CD4-positive, alpha-beta T cell treated with Interleukin-15 for 4 hours (primary cell): ENCODE data around the gene CES4A.
"Not testable (repeated sequence)": the region's sequence is repeated elsewhere in the genome, so short reads cannot be mapped to it uniquely, and the experiment has no call there.

Experiments used
- DNase-seq: peaks from one replicate; pipeline ENCODE4 v3.0.0-alpha.2; 2020; ENCODE audit warnings: low spot score

Gene CES4A

DNA sequence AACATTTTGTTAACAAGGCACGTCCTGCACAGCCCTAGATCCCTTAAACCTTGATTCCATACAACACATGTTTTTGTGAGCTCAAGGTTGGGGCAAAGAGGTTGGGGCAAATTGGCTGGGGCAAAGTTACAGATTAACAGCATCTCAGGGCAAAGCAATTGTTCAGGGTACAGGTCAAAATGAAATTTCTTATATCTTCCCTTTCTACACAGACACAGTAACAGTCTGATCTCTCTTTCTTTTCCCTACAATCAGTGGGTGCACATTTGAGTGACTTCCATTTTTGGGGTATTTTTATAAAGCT lies 32.3 kb upstream of the CES4A start:
- DNase-seq: not testable (repeated sequence)

DNA sequence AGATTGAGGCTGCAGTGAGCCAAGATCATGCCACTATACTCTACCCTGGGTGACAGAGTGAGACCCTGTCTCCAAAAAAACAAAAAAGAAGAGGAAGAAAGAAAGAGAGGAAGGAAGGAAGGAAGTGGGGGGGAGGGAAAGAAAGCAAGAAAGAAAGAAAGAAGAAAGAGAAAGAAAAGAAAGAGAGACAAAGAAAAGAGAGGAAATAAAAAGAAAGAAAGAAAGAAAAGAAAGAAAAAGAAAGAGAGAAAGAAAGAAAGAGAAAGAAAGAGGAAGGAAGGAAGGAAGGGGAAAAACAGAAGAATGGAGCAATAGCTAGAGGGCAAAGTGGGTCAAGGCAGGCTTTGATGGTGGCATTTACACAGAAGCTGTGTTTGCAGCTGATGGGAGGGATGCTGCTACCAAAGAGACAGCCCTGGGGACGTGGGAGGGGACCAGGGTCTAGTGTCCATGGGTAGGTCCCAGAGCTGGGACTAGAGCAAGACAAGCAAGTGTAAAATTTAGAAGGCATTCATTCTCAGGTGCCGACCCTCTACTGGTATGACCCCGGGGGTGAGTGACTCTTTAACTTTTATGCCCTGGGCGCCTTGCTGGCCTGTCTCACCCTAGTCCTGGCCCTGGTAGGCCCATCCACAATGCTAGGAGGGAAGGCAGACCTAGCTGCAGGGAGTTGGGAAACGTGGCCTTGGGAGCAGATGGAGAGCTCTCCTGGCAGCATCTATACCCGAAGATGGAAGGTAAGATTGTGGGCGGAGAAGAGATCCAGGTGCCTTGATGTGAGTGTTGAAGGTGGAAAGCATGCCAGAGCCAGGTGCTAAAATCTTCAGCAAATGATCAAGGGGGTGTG lies 29.3 kb upstream of the CES4A start:
- DNase-seq: no peak

DNA sequence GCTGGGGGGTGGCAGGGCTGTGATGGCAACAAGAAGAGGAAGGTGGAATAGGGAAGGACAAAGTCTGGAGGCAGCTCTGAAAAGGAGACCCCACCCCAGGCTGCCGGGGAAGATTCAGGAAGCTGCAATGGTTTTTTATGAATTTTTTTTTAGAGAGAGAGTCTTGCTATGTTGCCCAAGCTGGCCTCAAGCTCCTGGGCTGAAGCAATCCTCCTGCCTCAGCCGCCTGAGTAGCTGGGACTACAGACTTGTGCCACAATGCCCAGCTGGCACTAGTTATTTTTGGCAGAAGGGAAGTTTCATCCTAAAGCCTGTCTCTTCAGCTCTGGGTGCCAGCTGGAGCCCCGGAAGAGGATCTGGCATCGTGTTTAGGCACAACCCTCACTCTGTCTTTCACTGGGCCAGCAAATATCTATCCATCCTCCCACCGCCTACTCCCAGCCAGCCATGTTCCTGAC lies 28.7 kb upstream of the CES4A start:
- no peak for DNase-seq

DNA sequence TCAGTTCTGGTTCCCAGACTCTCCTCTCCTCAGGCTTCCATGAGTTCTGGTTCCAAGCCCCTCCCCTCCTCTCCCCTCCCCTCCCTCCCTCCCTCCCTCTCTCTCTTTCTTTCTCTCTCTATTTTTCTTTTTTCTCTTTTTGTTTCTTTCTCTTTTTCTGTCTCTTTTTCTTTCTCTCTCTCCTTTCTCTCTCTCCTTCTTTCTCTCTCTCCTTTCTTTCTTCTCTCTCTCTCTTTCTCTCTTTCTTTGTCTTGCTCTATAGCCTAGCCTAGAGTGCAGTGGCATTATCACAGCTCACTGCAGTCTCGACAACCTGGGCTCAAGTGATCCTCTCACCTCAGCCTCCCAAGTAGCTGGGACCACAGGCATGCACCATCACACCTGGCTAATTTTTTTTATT lies 28.1 kb upstream of the CES4A start:
- no peak for DNase-seq

DNA sequence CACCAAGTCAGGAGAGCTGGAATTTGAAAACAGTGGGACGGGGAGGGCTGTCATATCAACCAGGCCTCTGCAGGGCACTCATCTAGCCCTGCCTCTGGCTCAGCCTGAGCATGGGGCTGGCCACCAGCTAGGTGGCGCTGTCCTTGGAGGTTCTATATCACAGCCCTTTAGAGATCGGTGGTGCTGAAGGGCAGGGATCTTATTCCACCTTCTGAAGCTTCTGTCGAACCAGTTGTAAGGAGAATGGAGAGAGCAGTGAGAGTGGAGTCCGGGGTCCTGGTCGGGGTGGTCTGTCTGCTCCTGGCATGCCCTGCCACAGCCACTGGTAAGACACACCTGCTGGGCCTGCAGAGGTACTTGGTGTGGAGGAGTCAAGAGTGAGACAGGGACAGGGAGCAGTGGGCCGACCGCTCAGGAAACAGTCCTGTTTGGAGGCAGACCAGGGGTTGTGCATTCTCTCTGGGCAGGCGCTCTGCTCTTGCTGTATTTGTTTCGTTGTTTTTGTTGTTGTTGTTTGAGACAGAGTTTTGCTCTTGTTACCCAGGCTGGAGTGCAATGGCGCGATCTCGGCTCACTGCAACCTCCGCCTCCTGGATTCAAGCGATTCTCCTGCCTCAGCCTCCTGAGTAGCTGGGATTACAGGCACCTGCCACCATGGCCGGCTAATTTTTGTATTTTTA lies 27.2 kb upstream of the CES4A start, which contains the start of gene CES3:
Gene CES3 (plus strand): TSS at position 202 of the 680 bp plus-strand sequence. CDS start 42 bp downstream, at position 244.
- peak; percentile 61 for DNase-seq

DNA sequence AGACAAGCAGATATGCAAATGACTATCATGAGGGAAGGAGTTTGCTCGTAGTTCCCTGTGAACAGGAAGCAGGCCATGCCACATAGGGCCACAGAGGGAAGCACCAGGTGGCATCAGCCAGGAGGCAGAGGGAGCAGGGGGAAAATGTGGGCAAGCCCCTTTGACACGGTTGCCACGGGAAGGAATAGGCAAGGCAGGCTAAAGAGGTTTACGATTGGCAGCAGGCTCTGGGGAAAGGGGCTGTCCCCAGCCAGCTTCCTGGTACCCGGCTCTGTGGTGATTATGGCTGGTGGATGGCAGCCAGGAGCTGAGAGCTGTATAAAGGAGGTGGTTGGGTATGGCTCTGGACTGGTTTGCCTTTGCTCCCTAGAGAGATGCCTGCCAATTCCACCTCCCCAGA lies 26.5 kb upstream of the CES4A start:
- DNase-seq: no peak

DNA sequence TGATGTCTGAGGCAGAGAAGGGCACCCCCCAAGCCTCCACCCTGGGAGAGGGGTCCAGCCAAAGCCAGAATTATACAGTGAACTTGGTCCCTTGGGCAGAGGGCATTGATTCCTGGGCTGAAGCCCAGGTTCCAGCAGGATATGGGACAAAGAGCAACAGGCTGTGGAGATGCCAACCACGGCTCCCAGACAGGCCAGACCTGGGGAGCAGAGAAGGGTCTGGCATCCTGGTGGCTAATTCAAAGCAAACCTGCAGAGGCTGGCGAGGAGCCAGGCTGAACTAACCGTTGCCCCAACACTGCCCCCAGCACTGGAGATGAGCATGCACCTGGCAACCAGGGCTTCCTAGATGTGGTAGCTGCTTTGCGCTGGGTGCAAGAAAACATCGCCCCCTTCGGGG lies 24.3 kb upstream of the CES4A start:
- DNase-seq: no peak

DNA sequence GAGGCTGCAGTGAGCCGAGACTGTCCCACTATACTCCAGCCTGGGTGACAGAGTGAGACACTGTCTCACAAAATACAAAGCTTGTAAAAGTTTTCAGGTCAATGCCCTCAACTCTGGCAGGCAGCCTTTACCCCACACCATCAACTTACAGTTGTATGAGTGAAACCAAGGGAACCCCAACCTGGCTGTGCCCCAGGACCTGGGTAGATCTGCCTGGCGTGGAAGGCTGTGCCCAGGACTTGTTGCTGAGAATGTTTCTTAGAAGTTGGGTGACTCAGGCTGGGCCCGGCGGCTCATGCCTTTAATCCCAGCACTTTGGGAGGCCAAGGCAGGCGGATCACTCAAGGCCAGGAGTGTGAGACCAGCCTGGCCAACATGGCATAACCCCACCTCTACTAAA lies 19.5 kb upstream of the CES4A start:
- DNase-seq: no peak

DNA sequence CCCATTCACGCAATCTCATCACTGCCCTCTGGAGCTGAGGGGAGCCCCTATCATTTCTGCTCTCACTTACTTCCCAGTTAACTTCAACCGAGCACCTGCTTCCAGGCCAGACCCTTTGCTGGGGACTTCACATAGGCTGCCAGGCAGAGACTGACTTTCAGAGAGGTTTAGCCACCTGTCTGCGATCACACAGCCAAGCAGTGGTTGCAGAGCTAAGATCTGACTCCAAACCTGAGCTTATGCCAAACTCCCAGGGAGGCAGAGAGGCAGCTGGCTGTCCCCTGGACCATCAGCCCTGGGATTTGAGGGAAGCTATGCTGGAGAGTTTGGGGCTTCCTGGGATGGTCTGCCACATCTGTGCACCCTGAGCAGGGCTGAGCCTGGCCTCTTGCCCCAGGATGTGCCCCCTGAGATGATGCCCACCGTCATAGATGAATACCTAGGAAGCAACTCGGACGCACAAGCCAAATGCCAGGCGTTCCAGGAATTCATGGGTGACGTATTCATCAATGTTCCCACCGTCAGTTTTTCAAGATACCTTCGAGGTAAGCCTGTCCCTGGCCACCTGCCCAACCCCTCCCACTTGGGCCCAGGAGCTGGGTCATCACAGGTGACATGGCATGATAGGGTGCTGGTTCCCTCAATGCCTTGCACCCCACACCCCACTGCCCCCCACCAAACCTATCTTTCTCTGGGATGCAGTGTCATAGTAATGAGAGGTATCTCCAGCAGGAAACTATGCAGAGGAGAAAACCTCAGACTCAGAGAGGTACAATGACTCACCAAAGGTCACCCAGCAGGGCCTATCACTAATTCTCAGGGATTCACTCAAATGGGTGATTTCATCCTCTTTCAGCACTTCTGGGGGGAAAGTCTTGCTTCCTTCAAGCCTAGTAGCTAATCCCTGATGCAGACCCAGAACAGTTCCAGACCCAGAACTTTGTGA lies 17.3 kb upstream of the CES4A start:
- no peak for DNase-seq

DNA sequence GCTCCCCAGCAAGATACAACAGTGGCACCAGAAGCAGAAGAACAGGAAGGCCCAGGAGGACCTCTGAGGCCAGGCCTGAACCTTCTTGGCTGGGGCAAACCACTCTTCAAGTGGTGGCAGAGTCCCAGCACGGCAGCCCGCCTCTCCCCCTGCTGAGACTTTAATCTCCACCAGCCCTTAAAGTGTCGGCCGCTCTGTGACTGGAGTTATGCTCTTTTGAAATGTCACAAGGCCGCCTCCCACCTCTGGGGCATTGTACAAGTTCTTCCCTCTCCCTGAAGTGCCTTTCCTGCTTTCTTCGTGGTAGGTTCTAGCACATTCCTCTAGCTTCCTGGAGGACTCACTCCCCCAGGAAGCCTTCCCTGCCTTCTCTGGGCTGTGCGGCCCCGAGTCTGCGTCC lies 15.4 kb upstream of the CES4A start:
- no peak for DNase-seq

DNA sequence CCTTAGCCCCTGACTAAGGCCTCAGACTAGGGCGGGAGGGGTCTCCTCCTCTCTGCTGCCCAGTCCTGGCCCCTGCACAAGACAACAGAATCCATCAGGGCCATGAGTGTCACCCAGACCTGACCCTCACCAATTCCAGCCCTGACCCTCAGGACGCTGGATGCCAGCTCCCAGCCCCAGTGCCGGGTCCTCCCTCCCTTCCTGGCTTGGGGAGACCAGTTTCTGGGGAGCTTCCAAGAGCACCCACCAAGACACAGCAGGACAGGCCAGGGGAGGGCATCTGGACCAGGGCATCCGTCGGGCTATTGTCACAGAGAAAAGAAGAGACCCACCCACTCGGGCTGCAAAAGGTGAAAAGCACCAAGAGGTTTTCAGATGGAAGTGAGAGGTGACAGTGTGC lies 14.7 kb upstream of the CES4A start:
- DNase-seq: no peak

DNA sequence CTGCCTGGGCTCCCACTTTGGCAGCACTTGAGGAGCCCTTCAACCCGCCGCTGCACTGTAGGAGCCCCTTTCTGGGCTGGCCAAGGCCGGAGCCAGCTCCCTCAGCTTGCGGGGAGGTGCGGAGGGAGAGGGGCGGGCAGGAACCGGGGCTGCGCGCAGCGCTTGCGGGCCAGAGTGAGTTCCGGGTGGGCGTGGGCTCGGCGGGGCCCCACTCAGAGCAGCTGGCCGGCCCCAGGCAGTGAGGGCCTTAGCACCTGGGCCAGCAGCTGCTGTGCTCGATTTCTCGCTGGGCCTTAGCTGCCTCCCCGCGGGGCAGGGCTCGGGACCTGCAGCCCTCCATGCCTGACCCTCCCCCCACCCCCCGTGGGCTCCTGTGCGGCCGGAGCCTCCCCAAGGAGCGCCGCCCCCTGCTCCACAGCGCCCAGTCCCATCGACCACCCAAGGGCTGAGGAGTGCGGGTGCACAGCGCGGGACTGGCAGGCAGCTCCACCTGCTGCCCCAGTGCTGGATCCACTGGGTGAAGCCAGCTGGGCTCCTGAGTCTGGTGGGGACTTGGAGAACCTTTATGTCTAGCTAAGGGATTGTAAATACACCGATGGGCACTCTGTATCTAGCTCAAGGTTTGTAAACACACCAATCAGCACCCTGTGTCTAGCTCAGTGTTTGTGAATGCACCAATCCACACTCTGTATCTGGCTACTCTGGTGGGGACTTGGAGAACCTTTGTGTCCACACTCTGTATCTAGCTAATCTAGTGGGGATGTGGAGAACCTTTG lies 14.0 kb upstream of the CES4A start:
- DNase-seq: not testable (repeated sequence)

DNA sequence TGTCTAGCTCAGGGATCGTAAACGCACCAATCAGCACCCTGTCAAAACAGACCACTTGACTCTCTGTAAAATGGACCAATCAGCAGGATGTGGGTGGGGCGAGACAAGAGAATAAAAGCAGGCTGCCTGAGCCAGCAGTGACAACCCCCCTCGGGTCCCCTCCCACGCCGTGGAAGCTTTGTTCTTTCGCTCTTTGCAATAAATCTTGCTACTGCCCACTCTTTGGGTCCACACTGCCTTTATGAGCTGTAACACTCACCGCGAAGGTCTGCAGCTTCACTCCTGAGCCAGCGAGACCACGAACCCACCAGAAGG lies 13.5 kb upstream of the CES4A start:
- peak; percentile 54 for DNase-seq

DNA sequence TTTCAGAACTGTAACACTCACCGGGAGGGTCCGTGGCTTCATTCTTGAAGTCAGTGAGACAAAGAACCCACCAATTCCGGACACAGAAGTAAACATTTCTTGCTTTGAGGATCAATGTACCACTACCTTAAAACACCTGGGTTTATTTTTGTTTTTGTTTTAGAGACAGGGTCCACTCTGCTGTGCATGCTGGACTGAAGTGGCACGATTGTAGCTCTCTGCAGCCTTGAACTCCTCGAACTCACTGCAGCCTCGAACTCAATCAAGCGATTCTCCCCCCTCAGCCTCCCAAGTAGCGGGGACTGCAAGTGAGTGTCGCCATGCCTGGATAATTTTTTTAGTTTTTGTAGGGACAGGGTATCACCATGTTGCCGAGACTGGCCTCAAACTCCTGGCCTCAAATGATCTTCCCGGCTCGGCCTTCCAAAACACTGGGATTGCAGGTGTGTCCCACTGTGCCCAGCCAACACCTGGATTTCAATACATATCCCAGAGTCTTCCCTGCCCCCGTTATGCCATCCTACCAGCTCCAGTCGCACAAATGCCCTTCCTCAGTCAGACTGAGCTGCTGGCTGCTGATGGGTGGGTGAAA lies 13.0 kb upstream of the CES4A start:
- DNase-seq: no peak

DNA sequence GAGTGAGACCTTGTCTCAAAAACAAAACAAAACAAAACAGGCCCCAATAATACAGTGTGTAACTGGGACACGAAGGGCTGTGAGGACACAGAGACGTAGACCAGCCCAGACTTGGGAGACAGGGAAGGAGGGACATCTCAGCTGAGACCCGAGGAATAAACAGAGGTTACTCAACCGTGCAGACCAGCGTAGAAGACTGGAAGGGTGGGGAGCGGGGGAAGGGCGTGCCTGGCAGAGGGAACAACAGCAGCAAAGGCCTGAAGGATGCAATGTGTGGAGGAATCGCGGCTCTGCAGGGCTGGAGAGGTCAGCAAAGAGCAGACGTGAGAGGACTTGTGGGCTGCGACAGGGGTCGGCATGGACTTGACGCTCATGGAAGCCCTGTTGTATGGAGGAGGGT lies 11.6 kb upstream of the CES4A start:
- DNase-seq: no peak

DNA sequence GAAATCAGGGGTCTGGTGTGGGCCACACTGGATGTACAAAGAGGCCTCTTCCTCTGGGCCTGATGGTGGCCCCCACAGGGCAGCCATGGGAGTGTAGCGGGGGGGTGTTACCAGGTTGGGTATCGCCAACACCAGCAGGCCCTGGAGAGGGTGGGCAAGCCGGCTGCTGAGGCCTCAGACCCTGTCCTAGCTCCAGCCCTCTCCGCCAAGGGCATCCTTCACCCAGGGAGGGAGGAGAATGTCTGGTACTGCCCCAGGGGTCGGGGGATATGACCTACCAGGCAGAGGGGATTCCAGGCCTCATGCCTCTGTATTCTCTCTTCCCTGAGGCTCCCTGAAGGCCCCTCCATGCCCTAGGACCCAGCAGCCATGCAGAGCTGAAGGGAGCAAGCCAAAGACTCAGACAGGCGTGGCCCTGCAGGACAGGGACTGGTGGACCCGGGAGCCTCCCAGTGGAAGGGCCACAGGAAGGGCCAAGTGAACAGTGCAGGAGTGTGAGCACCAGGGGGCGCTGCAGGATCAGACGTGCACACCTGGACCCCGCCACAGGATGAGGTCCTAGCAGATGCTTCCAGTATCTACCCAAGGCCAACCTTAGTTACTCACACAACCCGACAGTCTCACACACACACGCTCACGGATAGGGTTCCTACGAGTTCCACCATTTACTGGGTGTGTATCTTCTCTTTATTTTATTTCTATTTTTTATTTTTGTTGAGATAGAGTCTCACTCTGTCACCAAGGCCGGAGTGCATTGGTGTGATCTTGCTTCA lies 10.9 kb upstream of the CES4A start:
- peak; percentile 88 for DNase-seq

DNA sequence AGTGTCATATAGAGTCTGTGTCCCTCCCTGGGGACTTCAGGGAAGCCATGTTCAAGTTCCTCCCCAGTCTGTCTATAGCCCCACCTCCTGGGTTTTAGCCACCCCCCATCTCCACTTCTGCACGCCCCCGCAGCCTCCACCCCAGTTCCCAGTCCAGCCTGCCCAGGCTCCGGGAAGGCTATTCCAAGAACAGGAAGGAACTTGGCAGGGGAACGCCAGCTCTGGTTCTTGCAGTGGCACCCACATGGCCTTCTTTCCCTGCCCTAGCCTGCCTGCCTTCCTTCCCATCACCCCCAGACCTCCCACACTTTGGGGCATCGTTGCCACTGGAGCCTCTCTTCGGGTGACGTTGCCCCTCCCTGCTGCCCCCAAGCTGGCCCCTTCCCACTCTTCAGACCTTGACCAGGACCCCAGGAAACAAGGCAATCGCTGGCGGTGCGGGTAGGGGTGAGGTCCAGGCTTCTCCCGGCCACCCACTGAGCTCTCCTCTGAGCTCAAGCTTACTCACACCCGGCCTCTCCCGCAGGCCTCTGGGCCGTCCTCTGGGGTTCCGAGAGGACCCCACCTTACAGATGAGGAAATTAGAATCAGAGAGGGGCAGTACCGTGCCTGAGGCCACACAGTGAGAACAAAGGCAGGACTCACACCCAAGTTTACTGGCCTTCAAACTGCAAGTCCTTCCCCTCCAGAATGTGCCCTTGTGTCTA lies 9.2 kb upstream of the CES4A start:
- no peak for DNase-seq

DNA sequence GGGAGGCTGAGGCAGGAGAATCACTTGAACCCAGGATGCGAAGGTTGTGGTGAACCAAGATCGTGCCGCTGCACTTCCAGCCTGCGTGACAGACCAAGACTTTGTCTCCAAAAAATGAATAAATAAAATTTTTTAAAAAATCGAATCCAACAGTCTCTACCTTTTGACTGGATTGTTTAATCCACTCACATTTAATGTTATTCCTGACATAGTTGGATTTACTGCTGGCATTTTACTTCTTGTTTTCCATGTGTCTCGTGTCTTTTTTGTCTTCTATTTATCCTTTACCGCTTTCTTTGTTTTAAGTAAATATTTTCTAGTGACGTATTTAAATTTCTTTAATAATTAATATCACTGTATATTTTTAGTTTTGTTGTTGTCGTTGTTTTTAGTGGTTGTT lies 5.4 kb upstream of the CES4A start:
- DNase-seq: no peak

DNA sequence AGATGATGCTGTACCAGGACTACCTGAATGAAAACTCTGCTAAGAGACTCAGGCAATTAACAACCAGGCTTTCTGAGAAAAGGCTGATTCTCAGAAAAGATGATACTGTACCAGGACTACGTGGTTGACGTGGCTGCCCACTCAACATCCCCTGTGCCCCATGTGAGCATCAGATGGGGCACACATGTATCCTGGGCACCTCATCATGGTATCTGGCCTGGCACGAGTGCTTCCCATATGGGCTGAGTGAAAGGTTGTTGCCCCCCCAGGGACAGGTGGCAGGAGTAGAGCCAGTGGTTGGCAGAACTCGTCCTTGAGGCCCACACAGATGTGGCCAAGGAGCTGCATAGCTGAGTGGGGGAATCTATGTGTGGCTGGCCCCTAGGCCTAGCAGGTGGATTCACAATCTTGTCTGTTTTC lies 3.5 kb upstream of the CES4A start:
- peak; percentile 83 for DNase-seq

DNA sequence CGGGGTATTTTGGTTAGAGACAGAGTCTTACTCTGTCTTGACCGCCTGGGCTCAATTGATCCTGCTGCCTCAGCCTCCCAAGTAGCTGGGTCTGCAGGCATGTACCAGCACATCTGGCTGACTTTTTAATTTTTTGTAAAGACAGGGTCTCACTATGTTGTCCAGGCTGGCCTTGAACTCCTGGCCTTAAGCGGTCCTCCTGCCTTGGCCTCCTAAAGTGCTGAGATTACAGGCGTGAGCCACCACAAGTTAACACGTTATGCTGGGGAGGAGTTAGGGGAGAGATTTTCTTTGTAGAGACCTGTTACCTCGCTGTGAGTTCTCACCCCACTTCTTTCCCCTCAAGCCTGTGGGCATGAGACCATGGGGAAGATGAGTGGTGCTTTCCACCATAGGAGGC lies 1.8 kb upstream of the CES4A start:
- DNase-seq: no peak
